Neural cell (in vitro differentiated cells): ENCODE measurements around the gene SUSD5. TPM values are rescaled to one million over a fixed set of nuclear protein-coding genes. Genes with fewer than 3 reads are reported as not detected.
"Not testable (repeated sequence)": the region's sequence is repeated elsewhere in the genome, so short reads cannot be mapped to it uniquely, and the experiment has no call there.

ENCODE experiments used
- H2AFZ ChIP-seq: fragments of 200-600, 300-800 bp; sonication (generic), shearing (Covaris generic); 2 replicates; pipeline ENCODE4 v1.6.0; 2014; ENCODE audit warnings: low read depth, mild to moderate bottlenecking, antibody characterized with exemption, low read length, moderate library complexity
- H3F3A ChIP-seq: fragments of 200-600 bp; shearing (Covaris generic); 2 replicates; pipeline ENCODE4 v1.6.1; 2016; ENCODE audit warnings: mild to moderate bottlenecking, moderate library complexity, mixed read lengths, antibody characterized with exemption, low read length; ENCODE audit not compliant: insufficient read depth, poor library complexity, severe bottlenecking
- H3K27ac ChIP-seq: fragments of 200-600, 300-800 bp; sonication (generic), shearing (Covaris generic); 2 replicates; pipeline ENCODE4 v1.5.1; 2014; ENCODE audit warnings: mild to moderate bottlenecking, low read length, moderate library complexity
- H3K27me3 ChIP-seq: fragments of 300-800, 200-600 bp; sonication (generic), shearing (Covaris generic); 2 replicates; pipeline ENCODE4 v1.6.0; 2014; ENCODE audit warnings: mild to moderate bottlenecking, low read depth, low read length, moderate library complexity; ENCODE audit not compliant: insufficient read depth
- H3K36me3 ChIP-seq: fragments of 300-800, 200-600 bp; sonication (generic), shearing (Covaris generic); 2 replicates; pipeline ENCODE4 v1.5.1; 2014; ENCODE audit warnings: mild to moderate bottlenecking, antibody characterized with exemption, low read length, moderate library complexity; ENCODE audit not compliant: insufficient read depth
- H3K4me2 ChIP-seq: fragments of 300-800, 200-600 bp; sonication (generic), shearing (Covaris generic); 2 replicates; pipeline ENCODE4 v1.6.0; 2014; ENCODE audit warnings: mild to moderate bottlenecking, low read length
- H3K4me3 ChIP-seq: fragments of 300-800, 200-600 bp; sonication (generic), shearing (Covaris generic); 2 replicates; pipeline ENCODE4 v1.5.1; 2014; ENCODE audit warnings: mild to moderate bottlenecking, low read length, moderate library complexity
- H3K79me2 ChIP-seq: fragments of 200-600 bp; shearing (Covaris generic); replicated peaks from 2 replicates; pipeline ENCODE4 v1.6.0; 2014; ENCODE audit warnings: mild to moderate bottlenecking, low read length, moderate library complexity; ENCODE audit not compliant: insufficient read depth
- H3K9ac ChIP-seq: fragments of 300-800, 200-600 bp; sonication (generic), shearing (Covaris generic); 2 replicates; pipeline ENCODE4 v1.6.1; 2016; ENCODE audit warnings: mild to moderate bottlenecking, low read length, mixed read lengths
- H3K9me2 ChIP-seq: fragments of 200-600 bp; shearing (Covaris generic); 2 replicates; pipeline ENCODE4 v1.6.1; 2016; ENCODE audit warnings: mild to moderate bottlenecking, low read length, mixed read lengths; ENCODE audit not compliant: insufficient read depth
- H3K9me3 ChIP-seq: fragments of 200-600, 300-800 bp; sonication (generic), shearing (Covaris generic); 2 replicates; pipeline ENCODE4 v1.6.1; 2016; ENCODE audit warnings: mild to moderate bottlenecking, mixed run types, low read length, moderate library complexity, mixed read lengths
- H4K20me1 ChIP-seq: fragments of 200-600 bp; shearing (Covaris generic); 2 replicates; pipeline ENCODE4 v1.6.1; 2016; ENCODE audit warnings: mild to moderate bottlenecking, mixed run types; ENCODE audit not compliant: insufficient read depth
- EP300 ChIP-seq: fragments of 450-650 bp; conservative IDR thresholded peaks from 2 replicates; pipeline ENCODE4 v1.6.1; 2014; ENCODE audit warnings: antibody characterized with exemption, mild to moderate bottlenecking, moderate library complexity; ENCODE audit not compliant: poor library complexity, severe bottlenecking
- EZH2 ChIP-seq: fragments of 200-600, 300-800 bp; shearing (Covaris generic), sonication (generic); IDR thresholded peaks from 2 replicates; pipeline ENCODE4 v1.6.1; 2014; ENCODE audit warnings: antibody characterized with exemption, low read length, borderline replicate concordance, mild to moderate bottlenecking; ENCODE audit not compliant: insufficient read depth, poor library complexity, severe bottlenecking
- MXI1 ChIP-seq: fragments of 450-650 bp; conservative IDR thresholded peaks from 2 replicates; pipeline ENCODE4 v1.6.1; 2014; ENCODE audit warnings: antibody characterized with exemption, mild to moderate bottlenecking; ENCODE audit not compliant: poor library complexity, severe bottlenecking
- POLR2AphosphoS5 ChIP-seq: IDR thresholded peaks from 2 replicates; pipeline ENCODE4 v1.6.1; 2012
- RAD21 ChIP-seq: fragments of 450-650 bp; conservative IDR thresholded peaks from 2 replicates; pipeline ENCODE4 v1.6.1; 2014; ENCODE audit warnings: antibody characterized with exemption, mild to moderate bottlenecking, moderate library complexity
- SMC3 ChIP-seq: fragments of 450-650 bp; conservative IDR thresholded peaks from 2 replicates; pipeline ENCODE4 v1.6.1; 2014; ENCODE audit warnings: antibody characterized with exemption, mild to moderate bottlenecking, moderate library complexity; ENCODE audit not compliant: poor library complexity
- TAF1 ChIP-seq: IDR thresholded peaks from 2 replicates; pipeline ENCODE4 v1.6.1; 2012; ENCODE audit warnings: low read depth
- polyA plus RNA-seq: library from polyadenylated mRNA; depleted of rRNA; stranded (reverse); fragments of >200 nt; gene quantifications from 2 replicates; pipeline ENCODE4 v1.2.3, GENCODE V29; 2014
- TF ChIP-seq, protein P1 (sequence below): fragments of 450-650 bp; IDR thresholded peaks from 2 replicates; pipeline ENCODE4 v1.5.1; 2014; ENCODE audit warnings: antibody characterized with exemption, mild to moderate bottlenecking, moderate library complexity; ENCODE audit not compliant: poor library complexity, severe bottlenecking
- TF ChIP-seq, protein P2 (sequence below): IDR thresholded peaks from 2 replicates; pipeline ENCODE4 v1.6.1; 2012; ENCODE audit warnings: borderline replicate concordance

The SUSD5 gene
- polyA plus RNA-seq, 1 donor from 2014 or later, result 0.74 TPM

DNA sequence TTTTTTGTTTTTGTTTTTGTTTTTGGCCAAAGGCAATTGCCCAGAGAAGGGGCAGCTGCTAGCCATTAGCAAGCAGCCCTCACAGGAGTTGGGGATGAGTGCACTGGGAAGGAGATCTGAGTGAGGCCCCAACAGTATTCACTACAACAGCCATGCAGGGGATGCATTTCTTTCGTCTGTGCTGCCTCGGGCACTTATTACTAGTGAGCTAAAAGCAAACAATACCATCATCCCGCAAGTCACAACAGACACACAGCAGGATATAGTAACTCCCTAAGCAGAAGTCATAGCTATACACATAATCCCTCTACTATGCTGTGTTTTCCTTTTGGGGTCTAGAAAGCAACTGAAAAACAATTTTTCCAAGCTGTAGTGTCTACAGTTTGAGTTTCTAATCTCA lies 77.6 kb downstream of the SUSD5 start:
- no peaks in the 10 kb centered on the region for H3K79me2 ChIP-seq
- no peak overlapping the region for H3K27ac ChIP-seq
- no peak overlapping the region for H3K9ac ChIP-seq
- no peaks in the 10 kb centered on the region for H3K9me3 ChIP-seq
- TF ChIP-seq TAF1, result no peak
- TF ChIP-seq POLR2AphosphoS5, result no peak
- no peak for TF ChIP-seq EZH2
- no peak for TF ChIP-seq EP300
- no peak for TF ChIP-seq MXI1
- TF ChIP-seq, protein P1, sequence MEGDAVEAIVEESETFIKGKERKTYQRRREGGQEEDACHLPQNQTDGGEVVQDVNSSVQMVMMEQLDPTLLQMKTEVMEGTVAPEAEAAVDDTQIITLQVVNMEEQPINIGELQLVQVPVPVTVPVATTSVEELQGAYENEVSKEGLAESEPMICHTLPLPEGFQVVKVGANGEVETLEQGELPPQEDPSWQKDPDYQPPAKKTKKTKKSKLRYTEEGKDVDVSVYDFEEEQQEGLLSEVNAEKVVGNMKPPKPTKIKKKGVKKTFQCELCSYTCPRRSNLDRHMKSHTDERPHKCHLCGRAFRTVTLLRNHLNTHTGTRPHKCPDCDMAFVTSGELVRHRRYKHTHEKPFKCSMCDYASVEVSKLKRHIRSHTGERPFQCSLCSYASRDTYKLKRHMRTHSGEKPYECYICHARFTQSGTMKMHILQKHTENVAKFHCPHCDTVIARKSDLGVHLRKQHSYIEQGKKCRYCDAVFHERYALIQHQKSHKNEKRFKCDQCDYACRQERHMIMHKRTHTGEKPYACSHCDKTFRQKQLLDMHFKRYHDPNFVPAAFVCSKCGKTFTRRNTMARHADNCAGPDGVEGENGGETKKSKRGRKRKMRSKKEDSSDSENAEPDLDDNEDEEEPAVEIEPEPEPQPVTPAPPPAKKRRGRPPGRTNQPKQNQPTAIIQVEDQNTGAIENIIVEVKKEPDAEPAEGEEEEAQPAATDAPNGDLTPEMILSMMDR, result no peak
- TF ChIP-seq, protein P2, sequence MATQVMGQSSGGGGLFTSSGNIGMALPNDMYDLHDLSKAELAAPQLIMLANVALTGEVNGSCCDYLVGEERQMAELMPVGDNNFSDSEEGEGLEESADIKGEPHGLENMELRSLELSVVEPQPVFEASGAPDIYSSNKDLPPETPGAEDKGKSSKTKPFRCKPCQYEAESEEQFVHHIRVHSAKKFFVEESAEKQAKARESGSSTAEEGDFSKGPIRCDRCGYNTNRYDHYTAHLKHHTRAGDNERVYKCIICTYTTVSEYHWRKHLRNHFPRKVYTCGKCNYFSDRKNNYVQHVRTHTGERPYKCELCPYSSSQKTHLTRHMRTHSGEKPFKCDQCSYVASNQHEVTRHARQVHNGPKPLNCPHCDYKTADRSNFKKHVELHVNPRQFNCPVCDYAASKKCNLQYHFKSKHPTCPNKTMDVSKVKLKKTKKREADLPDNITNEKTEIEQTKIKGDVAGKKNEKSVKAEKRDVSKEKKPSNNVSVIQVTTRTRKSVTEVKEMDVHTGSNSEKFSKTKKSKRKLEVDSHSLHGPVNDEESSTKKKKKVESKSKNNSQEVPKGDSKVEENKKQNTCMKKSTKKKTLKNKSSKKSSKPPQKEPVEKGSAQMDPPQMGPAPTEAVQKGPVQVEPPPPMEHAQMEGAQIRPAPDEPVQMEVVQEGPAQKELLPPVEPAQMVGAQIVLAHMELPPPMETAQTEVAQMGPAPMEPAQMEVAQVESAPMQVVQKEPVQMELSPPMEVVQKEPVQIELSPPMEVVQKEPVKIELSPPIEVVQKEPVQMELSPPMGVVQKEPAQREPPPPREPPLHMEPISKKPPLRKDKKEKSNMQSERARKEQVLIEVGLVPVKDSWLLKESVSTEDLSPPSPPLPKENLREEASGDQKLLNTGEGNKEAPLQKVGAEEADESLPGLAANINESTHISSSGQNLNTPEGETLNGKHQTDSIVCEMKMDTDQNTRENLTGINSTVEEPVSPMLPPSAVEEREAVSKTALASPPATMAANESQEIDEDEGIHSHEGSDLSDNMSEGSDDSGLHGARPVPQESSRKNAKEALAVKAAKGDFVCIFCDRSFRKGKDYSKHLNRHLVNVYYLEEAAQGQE, result no peak
- no peak for TF ChIP-seq SMC3
- no peak for TF ChIP-seq RAD21
- no peaks in the 10 kb centered on the region for H4K20me1 ChIP-seq
- H3K27me3 ChIP-seq, result no peaks in the 10 kb centered on the region
- no peak overlapping the region for H3K4me3 ChIP-seq
- H3K4me2 ChIP-seq, result no peak overlapping the region
- H3K9me2 ChIP-seq, result no peaks in the 10 kb centered on the region
- H3K36me3 ChIP-seq, result no peaks in the 10 kb centered on the region
- no peaks in the 10 kb centered on the region for H3F3A ChIP-seq
- no peak overlapping the region for H2AFZ ChIP-seq

GRCh38 chr3:33139996-33140395 lies 78.6 kb downstream of the SUSD5 start:
- Histone ChIP-seq H3K27ac (no peak overlapping the region), H3K4me2 (no peak overlapping the region), H3F3A (no peaks in the 10 kb centered on the region), H4K20me1 (no peaks in the 10 kb centered on the region), H3K36me3 (no peaks in the 10 kb centered on the region), H3K27me3 (no peaks in the 10 kb centered on the region), H2AFZ (no peak overlapping the region), H3K9ac (no peak overlapping the region), H3K9me2 (no peaks in the 10 kb centered on the region), H3K79me2 (no peaks in the 10 kb centered on the region), H3K4me3 (no peak overlapping the region), H3K9me3 (no peaks in the 10 kb centered on the region)
- TF ChIP-seq RAD21, result no peak
- no peak for TF ChIP-seq EZH2
- no peak for TF ChIP-seq POLR2AphosphoS5

DNA sequence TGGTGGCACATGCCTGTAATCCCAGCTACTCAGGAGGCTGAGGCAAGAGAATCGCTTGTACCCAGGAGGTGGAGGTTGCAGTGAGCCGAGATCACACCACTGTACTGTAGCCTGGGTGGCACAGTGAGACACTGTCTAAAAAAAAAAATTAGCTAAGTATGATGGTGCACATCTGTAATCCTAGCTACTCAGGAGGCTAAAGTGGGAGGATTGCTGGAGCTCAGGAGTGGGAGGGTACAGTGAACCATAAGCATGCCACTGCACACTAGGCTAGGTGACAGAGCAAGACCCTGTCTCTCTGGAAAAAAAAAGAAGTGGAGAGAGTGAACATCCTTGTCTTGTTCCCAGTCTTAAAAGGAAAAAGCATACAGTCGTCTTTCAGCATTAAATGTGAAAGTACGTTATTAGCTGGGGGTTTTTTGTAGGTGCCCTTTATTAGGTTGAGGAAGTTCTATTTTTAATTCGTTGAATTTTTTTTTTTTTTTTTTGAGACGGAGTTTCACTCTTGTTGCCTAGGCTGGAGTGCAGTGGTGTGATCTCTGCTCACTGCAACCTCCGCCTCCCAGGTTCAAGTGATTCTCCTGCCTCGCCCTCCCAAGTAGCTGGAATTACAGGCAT lies 79.5 kb downstream of the SUSD5 start:
- not testable (repeated sequence) for H2AFZ ChIP-seq, H3K9me2 ChIP-seq, H3K36me3 ChIP-seq, H4K20me1 ChIP-seq, H3K27ac ChIP-seq, H3K4me2 ChIP-seq, H3F3A ChIP-seq, H3K79me2 ChIP-seq, H3K9ac ChIP-seq, H3K9me3 ChIP-seq, H3K27me3 ChIP-seq, H3K4me3 ChIP-seq
